CD14-positive monocyte (primary cell): ENCODE results near the gene NOL12. TPM values are rescaled to one million over a fixed set of nuclear protein-coding genes. Genes with fewer than 3 reads are reported as not detected.

Source experiments
- DNase-seq, 3 donors: peaks; one replicate each; pipeline ENCODE4 v3.0.0-alpha.2; 2011 to 2022
- H2AFZ ChIP-seq: 2 replicates; pipeline ENCODE4 v1.6.0; 2012; ENCODE audit warnings: mild to moderate bottlenecking, low read depth, low read length, inconsistent platforms; ENCODE audit not compliant: insufficient read depth, poor library complexity, severe bottlenecking
- H3K27ac ChIP-seq, 2 donors: 1 replicate in 1 of 2; 2 replicates in 1 of 2; pipeline ENCODE4 v1.5.1; 2012 to 2013; ENCODE audit warnings: low read length in 2 of 2, control low read depth in 1 of 2, inconsistent platforms in 1 of 2, low read depth in 1 of 2, mild to moderate bottlenecking in 1 of 2
- H3K27me3 ChIP-seq, 2 donors: one replicate each; pipeline versions ENCODE4 v1.6.0 to v1.6.1; 2011 to 2013; ENCODE audit warnings: low read length in 2 of 2; ENCODE audit not compliant: control insufficient read depth in 2 of 2, insufficient read depth in 2 of 2
- H3K36me3 ChIP-seq, 2 donors: replicated peaks in 1 of 2; 1 replicate in 1 of 2; 2 replicates in 1 of 2; pipeline versions ENCODE4 v1.5.1 to v1.6.1; 2012 to 2013; ENCODE audit warnings: low read length in 2 of 2, control low read depth in 1 of 2, inconsistent platforms in 1 of 2, mild to moderate bottlenecking in 1 of 2; ENCODE audit not compliant: insufficient read depth in 2 of 2, control insufficient read depth in 1 of 2
- H3K4me1 ChIP-seq, 2 donors: 1 replicate in 1 of 2; 2 replicates in 1 of 2; pipeline versions ENCODE4 v1.5.1 to v1.6.1; 2012 to 2013; ENCODE audit warnings: low read length in 2 of 2, control low read depth in 1 of 2, inconsistent platforms in 1 of 2, mild to moderate bottlenecking in 1 of 2, moderate library complexity in 1 of 2; ENCODE audit not compliant: insufficient read depth in 2 of 2, control insufficient read depth in 1 of 2
- H3K4me2 ChIP-seq: replicated peaks from 2 replicates; pipeline ENCODE3; 2012; ENCODE audit warnings: low read length, moderate library complexity, mild to moderate bottlenecking; ENCODE audit not compliant: poor library complexity, severe bottlenecking; ENCODE audit errors: extremely low read depth
- H3K4me3 ChIP-seq, 3 experiments: fragments of 200-600 bp in 1 of 3; sonication (generic) in 1 of 3; replicated peaks in 1 of 3; 1 replicate in 2 of 3; 2 replicates in 1 of 3; pipeline ENCODE4 v1.5.1; 2011 to 2013; ENCODE audit warnings: low read length in 3 of 3, mild to moderate bottlenecking in 3 of 3, control low read depth in 2 of 3, low read depth in 2 of 3, inconsistent platforms in 1 of 3, moderate library complexity in 1 of 3
- H3K79me2 ChIP-seq: 2 replicates; pipeline ENCODE4 v1.6.0; 2012; ENCODE audit warnings: mild to moderate bottlenecking, control low read depth, inconsistent platforms, low read length, moderate library complexity; ENCODE audit not compliant: insufficient read depth
- H3K9ac ChIP-seq: 2 replicates; pipeline ENCODE4 v1.6.0; 2017; ENCODE audit warnings: low read length, mild to moderate bottlenecking; ENCODE audit not compliant: insufficient read depth, poor library complexity, severe bottlenecking
- H3K9me3 ChIP-seq, 2 donors: replicated peaks in 1 of 2; 1 replicate in 1 of 2; 2 replicates in 1 of 2; pipeline versions ENCODE4 v1.5.1 to v1.6.1; 2012 to 2013; ENCODE audit warnings: low read length in 2 of 2, control low read depth in 1 of 2; ENCODE audit not compliant: control insufficient read depth in 1 of 2, insufficient read depth in 1 of 2
- H4K20me1 ChIP-seq: 2 replicates; pipeline ENCODE4 v1.6.0; 2012; ENCODE audit warnings: mild to moderate bottlenecking, low read length, control low read depth, moderate library complexity; ENCODE audit not compliant: insufficient read depth
- H3K27ac Mint-ChIP-seq, 7 donors: one replicate each; pipeline ENCODE4 v1.8.0; 2020; ENCODE audit warnings: mild to moderate bottlenecking in 7 of 7, mixed read lengths in 7 of 7, moderate library complexity in 6 of 7, inconsistent platforms in 2 of 7
- H3K27me3 Mint-ChIP-seq, 3 donors: one replicate each; pipeline ENCODE4 v1.8.0; 2021 to 2022; ENCODE audit warnings: low read depth in 3 of 3, mild to moderate bottlenecking in 3 of 3, mixed read lengths in 3 of 3, moderate library complexity in 3 of 3, inconsistent platforms in 1 of 3
- H3K36me3 Mint-ChIP-seq, 2 donors: one replicate each; pipeline ENCODE4 v1.8.0; 2020; ENCODE audit warnings: mixed read lengths in 2 of 2, inconsistent platforms in 1 of 2, mild to moderate bottlenecking in 1 of 2
- H3K4me1 Mint-ChIP-seq: one replicate; pipeline ENCODE4 v1.8.0; 2020; ENCODE audit warnings: mild to moderate bottlenecking, mixed read lengths
- H3K4me3 Mint-ChIP-seq, 2 donors: one replicate each; pipeline ENCODE4 v1.8.0; 2020; ENCODE audit warnings: mild to moderate bottlenecking in 2 of 2, mixed read lengths in 2 of 2, moderate library complexity in 1 of 2
- H3K9me3 Mint-ChIP-seq, 7 donors: one replicate each; pipeline ENCODE4 v1.8.0; 2020 to 2022; ENCODE audit warnings: mixed read lengths in 7 of 7, mild to moderate bottlenecking in 6 of 7, moderate library complexity in 6 of 7, inconsistent platforms in 2 of 7
- CTCF ChIP-seq: fragments of 200-600 bp; IDR thresholded peaks from one replicate; pipeline ENCODE4 v1.8.0; 2022; ENCODE audit warnings: antibody characterized with exemption, mild to moderate bottlenecking
- WGBS: methylation state at CpG from one replicate; pipeline ENCODE4 v1.1.5; 2013; ENCODE audit warnings: missing lambda C conversion rate; ENCODE audit not compliant: insufficient coverage; 5-methylcytosine and 5-hydroxymethylcytosine counted together
- intact Hi-C, 2 donors: fragments of 100-400 bp; cut with micrococcal nuclease; formaldehyde crosslinking; loops; one replicate each; pipeline versions ENCODE4 v1.15.0 to v1.15.1; 2023
- polyA plus RNA-seq, 3 donors: library from polyadenylated mRNA; depleted of rRNA in 1 of 3; unstranded in 2 of 3; stranded (reverse) in 1 of 3; fragments of 300-500 nt in 2 of 3; fragments of >200 nt in 1 of 3; fragmentation: Illumina TruSeq in 2 of 3; gene quantifications; 1 replicate in 2 of 3; 2 replicates in 1 of 3; pipeline ENCODE4 v1.2.3, GENCODE V29; 2012 to 2021

Gene NOL12
- polyA plus RNA-seq, 3 donors = 47.3 to 52.0 (median 49.2) TPM

GRCh38 chr22:37679670-37680069 lies 6.5 kb upstream of the NOL12 start:
- Histone ChIP-seq H3K79me2 (peaks cover 41% of the 10 kb centered on the region), H3K36me3 (peaks cover 18 to 22% of the 10 kb centered on the region in 2 donors), H3K27me3 (no peaks in the 10 kb centered on the region), H3K27ac (peak overlapping the region in 1 of 2 donors; percentile 20), H3K9ac (no peak overlapping the region), H3K4me3 (no peak overlapping the region), H3K9me3 (no peaks in the 10 kb centered on the region), H4K20me1 (peaks cover 52% of the 10 kb centered on the region), H3K4me2 (no peak overlapping the region), H2AFZ (no peak overlapping the region), H3K4me1 (peaks cover 47 to 51% of the 10 kb centered on the region in 2 donors)
- TF ChIP-seq CTCF = no peak
- intact Hi-C loops = loop anchor here (2.0 to 10.0 kb wide), 4 partner anchors 37 to 165 kb away; partner anchors contain the start of genes ANKRD54 (in 1 of the 2), EIF3L (in 1 of the 2) and GCAT (in 1 of the 2)
- Mint-ChIP-seq H3K4me1 (peaks cover 29% of the 10 kb centered on the region), H3K27ac (peak overlapping the region in 4 of 7 donors; percentile 32 to 60 (median 58)), H3K36me3 (peaks cover 13 to 33% of the 10 kb centered on the region in 2 donors), H3K27me3 (no peaks in the 10 kb centered on the region), H3K9me3 (no peaks in the 10 kb centered on the region), H3K4me3 (no peak overlapping the region)
- DNase-seq = no peak
- 100% methylated on average over 3 of the region's 8 CpGs for WGBS

GRCh38 chr22:37680191-37680851 lies 5.8 kb upstream of the NOL12 start:
- Histone ChIP-seq H3K4me3 (no peak overlapping the region), H3K27ac (peak overlapping the region in 1 of 2 donors; percentile 20), H2AFZ (no peak overlapping the region), H3K4me2 (no peak overlapping the region), H3K4me1 (peaks cover 40 to 45% of the 10 kb centered on the region in 2 donors), H3K36me3 (peaks cover 18 to 22% of the 10 kb centered on the region in 2 donors), H3K9ac (no peak overlapping the region), H3K9me3 (no peaks in the 10 kb centered on the region), H3K27me3 (no peaks in the 10 kb centered on the region), H3K79me2 (peaks cover 35% of the 10 kb centered on the region), H4K20me1 (peaks cover 52% of the 10 kb centered on the region)
- peak overlapping the region in 2 of 7 donors; percentile 60 to 63 for H3K27ac Mint-ChIP-seq
- peaks cover 13 to 33% of the 10 kb centered on the region in 2 donors for H3K36me3 Mint-ChIP-seq
- no peaks in the 10 kb centered on the region for H3K9me3 Mint-ChIP-seq
- intact Hi-C loops = loop anchor here in 1 of 2 donors (2.0 to 10.0 kb wide), 2 partner anchors 38 to 124 kb away; partner anchors contain the start of gene GCAT
- no peak for DNase-seq
- peaks cover 24% of the 10 kb centered on the region for H3K4me1 Mint-ChIP-seq
- no peaks in the 10 kb centered on the region for H3K27me3 Mint-ChIP-seq
- H3K4me3 Mint-ChIP-seq = no peak overlapping the region
- TF ChIP-seq CTCF = no peak
- 96% methylated on average over 4 of the region's 7 CpGs for WGBS
